ENCODE results near the gene SLC43A2. TPM values are rescaled to one million over a fixed set of nuclear protein-coding genes. Genes with fewer than 3 reads are reported as not detected.
A peak's percentile ranks its signal among the peaks of the same experiment; 100 is the strongest.

The SLC43A2 gene
- total RNA-seq, 1 donor from 2014 or later, result 2.3 TPM

DNA sequence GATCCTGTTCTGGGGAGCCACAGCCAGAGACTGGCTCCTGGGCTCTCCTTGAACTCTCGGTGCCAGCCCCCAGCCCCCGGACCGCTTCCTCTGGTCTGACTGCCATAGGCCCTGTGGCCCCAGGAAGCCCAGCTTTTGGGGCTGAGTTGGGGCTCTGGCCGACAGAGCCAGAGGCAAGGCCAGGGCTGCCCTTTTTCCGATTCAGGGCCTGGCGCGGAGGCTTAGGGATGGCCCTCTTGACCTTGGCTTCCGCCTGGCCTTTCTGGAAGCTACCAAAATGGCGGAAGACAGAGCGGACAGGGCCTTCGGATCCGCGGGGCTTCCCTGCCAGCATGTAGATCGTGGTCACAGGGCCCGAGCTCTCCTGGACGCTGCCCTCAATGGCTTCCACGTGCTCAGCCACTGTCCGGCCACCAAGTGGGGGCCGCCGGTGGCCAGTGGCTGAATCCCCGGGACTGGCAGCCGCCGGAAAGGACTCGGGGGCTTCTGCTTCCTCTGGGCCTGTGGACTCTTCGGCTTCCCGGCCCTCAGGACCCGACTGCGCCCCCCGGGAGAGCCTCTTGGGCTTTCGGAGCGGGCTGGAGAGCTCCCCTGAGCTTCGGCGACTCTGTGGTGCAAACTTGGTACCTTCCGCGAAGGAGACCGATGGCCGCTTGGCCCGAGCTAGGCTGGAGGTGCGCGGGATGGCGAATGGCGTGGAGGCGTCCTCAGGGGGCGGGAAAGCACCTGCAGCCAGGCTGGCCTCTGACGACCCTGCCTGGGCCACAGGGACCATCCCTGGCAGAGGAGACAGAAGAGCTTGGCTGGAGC is 6.4 kb upstream of the SLC43A2 start:
- H3K4me3 ChIP-seq (ENCODE audit: low read depth, low read length), result no peak overlapping the region
- TF ChIP-seq, protein P1, sequence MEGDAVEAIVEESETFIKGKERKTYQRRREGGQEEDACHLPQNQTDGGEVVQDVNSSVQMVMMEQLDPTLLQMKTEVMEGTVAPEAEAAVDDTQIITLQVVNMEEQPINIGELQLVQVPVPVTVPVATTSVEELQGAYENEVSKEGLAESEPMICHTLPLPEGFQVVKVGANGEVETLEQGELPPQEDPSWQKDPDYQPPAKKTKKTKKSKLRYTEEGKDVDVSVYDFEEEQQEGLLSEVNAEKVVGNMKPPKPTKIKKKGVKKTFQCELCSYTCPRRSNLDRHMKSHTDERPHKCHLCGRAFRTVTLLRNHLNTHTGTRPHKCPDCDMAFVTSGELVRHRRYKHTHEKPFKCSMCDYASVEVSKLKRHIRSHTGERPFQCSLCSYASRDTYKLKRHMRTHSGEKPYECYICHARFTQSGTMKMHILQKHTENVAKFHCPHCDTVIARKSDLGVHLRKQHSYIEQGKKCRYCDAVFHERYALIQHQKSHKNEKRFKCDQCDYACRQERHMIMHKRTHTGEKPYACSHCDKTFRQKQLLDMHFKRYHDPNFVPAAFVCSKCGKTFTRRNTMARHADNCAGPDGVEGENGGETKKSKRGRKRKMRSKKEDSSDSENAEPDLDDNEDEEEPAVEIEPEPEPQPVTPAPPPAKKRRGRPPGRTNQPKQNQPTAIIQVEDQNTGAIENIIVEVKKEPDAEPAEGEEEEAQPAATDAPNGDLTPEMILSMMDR (conservative IDR thresholded peaks at IDR 0.05; ENCODE audit: low read depth, low read length), result no peak
- no peak for DNase-seq (ENCODE audit: low read depth)

DNA sequence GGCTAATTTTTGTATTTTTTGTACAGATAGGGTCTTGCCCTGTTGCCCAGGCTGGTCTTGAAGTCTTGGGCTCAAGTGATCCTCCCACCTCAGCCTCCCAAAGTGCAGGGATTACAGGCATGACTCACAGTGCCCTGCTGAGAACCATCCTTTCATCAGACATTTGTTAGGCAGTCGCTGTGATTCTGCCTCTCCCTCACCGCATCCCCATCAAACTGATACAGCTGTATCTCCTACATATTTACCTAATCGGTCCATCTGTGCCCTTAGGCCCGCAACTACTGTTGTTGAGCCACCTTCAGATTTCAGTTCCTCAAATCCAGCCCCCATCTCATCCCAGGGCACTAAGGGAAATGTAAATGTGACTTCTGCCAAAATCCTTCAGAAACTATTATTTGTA is 2.0 kb upstream of the SLC43A2 start:
- no peak overlapping the region for H3K4me3 ChIP-seq (ENCODE audit: low read depth, low read length)
- TF ChIP-seq, protein P1 (conservative IDR thresholded peaks at IDR 0.05; ENCODE audit: low read depth, low read length), result no peak
- no peak for DNase-seq (ENCODE audit: low read depth)

DNA sequence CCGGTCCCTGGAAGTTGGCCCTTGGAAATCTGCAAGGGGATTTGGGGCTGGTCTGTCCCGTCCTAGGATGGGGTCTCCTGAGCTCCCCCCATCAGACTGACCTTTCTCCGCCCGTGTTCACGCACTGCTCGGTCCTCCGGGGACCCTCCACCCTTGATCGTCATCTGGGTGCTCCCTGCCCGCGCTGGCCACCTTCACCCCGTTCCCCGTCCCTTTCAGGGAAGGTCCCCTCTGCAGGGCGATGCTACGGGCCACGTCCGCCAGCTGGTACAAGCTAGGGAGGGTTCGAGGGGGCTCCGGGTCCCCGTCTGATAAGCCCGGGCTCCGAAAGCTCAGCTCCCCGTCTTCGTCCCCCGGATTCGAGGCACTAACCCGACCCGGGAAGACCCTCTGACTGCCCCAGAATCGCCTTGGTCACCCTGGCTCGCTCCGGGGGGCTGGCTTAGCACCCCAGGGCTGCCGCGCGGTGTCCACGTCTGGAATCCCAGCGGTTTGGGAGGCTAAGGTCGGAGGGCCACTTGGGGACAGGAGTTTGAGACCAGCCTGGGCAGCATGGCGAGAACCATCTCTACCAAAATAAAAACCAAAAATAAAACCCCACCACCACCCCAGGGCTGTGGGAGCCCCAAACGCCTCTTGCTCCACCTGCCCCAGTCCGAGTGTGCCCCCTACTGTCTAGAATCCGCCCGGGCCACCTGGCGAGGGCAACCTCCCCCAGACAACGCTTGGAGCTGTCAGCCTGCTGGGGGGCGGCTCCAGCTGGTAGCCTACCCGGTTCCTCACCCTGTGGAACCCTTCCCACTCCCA is 1.1 kb upstream of the SLC43A2 start:
- TF ChIP-seq, protein P1 (conservative IDR thresholded peaks at IDR 0.05; ENCODE audit: low read depth, low read length), result peak; percentile 77
- peak overlapping the region; percentile 61 for H3K4me3 ChIP-seq (ENCODE audit: low read depth, low read length)
- no peak for DNase-seq (ENCODE audit: low read depth)

DNA sequence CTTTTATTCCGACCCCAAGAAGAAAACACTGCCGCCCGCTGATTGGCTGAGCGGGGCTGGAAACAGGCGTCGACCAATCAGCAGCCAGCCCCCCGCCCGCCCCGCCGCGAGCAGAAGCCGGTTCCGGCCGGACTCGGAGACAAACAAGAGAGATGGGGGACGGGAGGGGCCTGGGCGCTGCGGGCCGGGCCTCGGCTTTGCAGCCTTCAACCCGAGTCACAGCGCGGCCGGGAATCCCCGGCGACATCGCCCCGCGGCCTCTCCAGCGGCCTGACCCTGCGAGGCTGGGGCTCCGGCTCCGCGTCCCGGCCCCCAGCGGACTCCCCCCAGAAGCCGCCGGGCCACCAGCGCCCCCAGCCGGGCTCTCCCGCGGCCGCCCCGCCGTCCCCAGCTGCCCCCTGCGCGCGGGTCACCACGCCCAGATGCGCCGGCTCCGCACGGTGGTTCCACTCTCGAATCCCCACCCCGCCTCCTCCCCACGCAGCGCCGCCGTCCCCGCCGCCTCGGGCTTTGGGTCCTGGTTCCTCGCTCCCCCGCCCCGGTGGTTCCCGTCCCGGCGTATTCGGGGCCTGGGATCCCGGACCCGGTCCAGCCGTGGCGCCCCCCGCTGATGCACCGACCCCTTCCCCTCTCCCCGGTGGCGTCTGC is 346 bp upstream of the SLC43A2 start:
- TF ChIP-seq, protein P1 (conservative IDR thresholded peaks at IDR 0.05; ENCODE audit: low read depth, low read length), result peak; percentile 19
- peak; percentile 42 for DNase-seq (ENCODE audit: low read depth)
- peak overlapping the region; percentile 61 for H3K4me3 ChIP-seq (ENCODE audit: low read depth, low read length)

DNA sequence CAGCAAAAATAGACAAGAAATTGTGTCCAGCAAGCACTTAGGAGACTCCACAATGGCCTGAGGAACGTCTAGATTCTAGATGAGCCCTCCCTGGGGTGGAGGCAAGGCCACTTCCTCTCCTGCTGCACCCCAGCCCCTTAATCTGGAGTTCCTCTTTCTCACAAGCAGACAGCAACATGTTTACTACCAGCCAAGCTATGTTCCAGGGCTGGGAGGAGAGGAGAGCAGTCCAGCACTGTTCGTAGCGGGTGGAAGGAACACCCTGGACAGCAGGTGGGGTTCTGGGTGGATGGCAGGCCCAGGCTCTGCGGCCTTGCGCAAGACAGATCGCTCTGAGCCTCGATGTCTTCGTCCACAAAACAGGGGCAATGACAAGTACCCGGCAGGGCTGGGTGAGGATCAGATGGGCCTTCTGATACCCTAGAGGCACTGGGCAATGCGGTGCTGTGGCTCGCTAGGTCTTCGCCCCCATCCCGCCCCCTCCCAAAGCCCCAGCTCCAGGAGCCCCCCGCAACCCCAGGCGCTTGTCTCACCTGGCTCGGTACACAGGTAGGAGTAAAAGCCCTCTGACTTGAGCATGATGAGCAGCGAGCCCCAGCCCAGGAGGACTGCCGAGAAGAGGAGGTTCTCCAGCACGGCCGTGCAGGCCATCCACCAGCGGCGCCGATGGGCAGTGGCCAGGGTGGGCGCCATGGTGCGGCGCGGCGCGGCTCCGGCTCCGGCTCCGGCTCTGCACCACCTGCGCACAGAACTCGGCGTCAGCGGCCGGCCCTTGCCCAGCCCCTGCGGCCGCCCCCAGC is 1.3 kb downstream of the SLC43A2 start:
- DNase-seq (ENCODE audit: low read depth), result no peak
- TF ChIP-seq, protein P1 (conservative IDR thresholded peaks at IDR 0.05; ENCODE audit: low read depth, low read length), result no peak
- peak overlapping the region; percentile 61 for H3K4me3 ChIP-seq (ENCODE audit: low read depth, low read length)

DNA sequence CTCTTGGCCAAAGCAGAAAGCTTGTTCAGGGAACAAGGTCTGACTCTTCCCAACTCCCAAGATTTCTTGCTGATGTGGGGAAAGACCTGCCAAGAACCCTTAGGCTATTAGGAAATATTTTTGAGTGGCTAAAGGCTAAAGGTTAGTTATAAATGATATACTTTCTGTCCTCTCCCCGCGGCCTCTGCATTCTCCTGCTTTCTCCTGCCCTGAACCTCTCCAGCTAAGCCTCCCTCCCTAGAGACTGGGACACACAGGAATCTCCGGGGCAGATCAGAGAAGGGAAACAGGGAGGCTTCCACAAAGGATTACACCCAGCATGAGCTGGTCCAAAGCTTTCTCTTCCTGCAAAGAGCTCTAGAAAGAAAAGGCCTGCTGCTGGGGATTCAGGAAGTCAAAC is 2.3 kb downstream of the SLC43A2 start:
- no peak for DNase-seq (ENCODE audit: low read depth)
- TF ChIP-seq, protein P1 (conservative IDR thresholded peaks at IDR 0.05; ENCODE audit: low read depth, low read length), result no peak
- H3K4me3 ChIP-seq (ENCODE audit: low read depth, low read length), result no peak overlapping the region

Measured in epithelial cell of proximal tubule (primary cell).